MG63 (cell line): ENCODE data around the gene XRCC1. TPM values are rescaled to one million over a fixed set of nuclear protein-coding genes. Genes with fewer than 3 reads are reported as not detected.

Source experiments
- DNase-seq: peaks from one replicate; pipeline ENCODE4 v3.0.0-alpha.2; 2020
- H3K27me3 ChIP-seq: fragments of 250-450 bp; sonication (Bioruptor Pico); 2 replicates; pipeline ENCODE4 v1.5.1; 2020; ENCODE audit warnings: mild to moderate bottlenecking, moderate library complexity
- H3K36me3 ChIP-seq: fragments of 250-450 bp; sonication (Bioruptor Pico); 2 replicates; pipeline ENCODE4 v1.5.1; 2020; ENCODE audit warnings: mild to moderate bottlenecking, moderate library complexity
- H3K4me3 ChIP-seq: fragments of 250-450 bp; sonication (Bioruptor Pico); 2 replicates; pipeline ENCODE4 v1.5.1; 2020; ENCODE audit warnings: mild to moderate bottlenecking, moderate library complexity
- H3K9me3 ChIP-seq: fragments of 250-450 bp; sonication (Bioruptor Pico); 2 replicates; pipeline ENCODE4 v1.5.1; 2020; ENCODE audit warnings: mild to moderate bottlenecking, moderate library complexity
- total RNA-seq: library from RNA; depleted of rRNA; stranded (reverse); fragments of >200 nt; shearing (Covaris generic); gene quantifications from 2 replicates; pipeline ENCODE4 v1.2.3, GENCODE V29; 2014; ENCODE audit warnings: low replicate concordance; rRNA removed

The XRCC1 gene, protein sequence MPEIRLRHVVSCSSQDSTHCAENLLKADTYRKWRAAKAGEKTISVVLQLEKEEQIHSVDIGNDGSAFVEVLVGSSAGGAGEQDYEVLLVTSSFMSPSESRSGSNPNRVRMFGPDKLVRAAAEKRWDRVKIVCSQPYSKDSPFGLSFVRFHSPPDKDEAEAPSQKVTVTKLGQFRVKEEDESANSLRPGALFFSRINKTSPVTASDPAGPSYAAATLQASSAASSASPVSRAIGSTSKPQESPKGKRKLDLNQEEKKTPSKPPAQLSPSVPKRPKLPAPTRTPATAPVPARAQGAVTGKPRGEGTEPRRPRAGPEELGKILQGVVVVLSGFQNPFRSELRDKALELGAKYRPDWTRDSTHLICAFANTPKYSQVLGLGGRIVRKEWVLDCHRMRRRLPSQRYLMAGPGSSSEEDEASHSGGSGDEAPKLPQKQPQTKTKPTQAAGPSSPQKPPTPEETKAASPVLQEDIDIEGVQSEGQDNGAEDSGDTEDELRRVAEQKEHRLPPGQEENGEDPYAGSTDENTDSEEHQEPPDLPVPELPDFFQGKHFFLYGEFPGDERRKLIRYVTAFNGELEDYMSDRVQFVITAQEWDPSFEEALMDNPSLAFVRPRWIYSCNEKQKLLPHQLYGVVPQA
- 49.7 and 59.3 TPM in 2 replicates for total RNA-seq

DNA sequence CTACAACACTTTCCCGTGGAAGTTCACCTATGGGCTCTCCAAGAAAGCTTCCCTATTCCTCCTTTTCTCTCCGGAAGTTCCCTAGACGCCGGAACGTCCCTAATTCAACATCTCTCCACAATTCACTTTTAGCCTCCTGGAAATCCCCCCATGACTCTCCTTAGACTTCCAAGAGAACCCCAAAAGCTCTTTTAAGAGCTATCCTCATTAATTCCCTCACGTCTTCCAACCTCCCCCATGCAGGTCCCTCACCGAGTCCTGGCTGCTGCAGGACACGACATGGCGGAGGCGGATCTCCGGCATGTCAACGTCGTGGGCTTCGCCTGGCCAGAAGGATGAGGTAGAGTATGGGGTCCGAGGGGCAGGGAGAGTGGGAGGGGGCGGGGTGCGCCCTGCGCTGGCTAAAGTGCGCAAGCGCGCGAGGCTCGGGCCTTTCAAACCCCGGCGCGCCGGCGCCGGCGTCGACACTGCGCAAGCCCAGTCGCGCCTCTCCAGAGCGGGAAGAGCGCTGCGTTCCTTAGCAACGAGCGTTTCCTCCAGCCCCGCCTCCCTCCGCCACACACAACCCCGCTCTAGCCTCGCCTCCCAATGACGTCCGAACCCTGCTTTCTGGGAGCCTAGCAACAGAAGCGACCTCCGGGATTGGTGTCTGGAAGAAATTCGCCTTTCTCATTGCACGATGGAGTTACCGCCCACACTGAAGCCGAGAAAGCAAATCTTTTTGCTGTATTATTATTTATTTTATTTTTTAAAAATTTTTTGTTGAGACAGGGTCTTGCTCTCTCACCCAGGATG is at the start of gene XRCC1, which contains the start of gene PINLYP:
TSS of gene XRCC1 (minus strand) at position 372 of the 795 bp plus-strand sequence. CDS start at position 303, 69 bp downstream.
TSS of gene PINLYP (plus strand) at position 646 of the 795 bp plus-strand sequence. CDS start 1,391 bp downstream, outside the sequence.
- DNase-seq = peak; percentile 99
- Histone ChIP-seq H3K9me3 (no peaks in the 10 kb centered on the region), H3K36me3 (peaks cover 33% of the 10 kb centered on the region), H3K4me3 (peak within 1 kb of the TSS; percentile 96), H3K27me3 (no peaks in the 10 kb centered on the region)

DNA sequence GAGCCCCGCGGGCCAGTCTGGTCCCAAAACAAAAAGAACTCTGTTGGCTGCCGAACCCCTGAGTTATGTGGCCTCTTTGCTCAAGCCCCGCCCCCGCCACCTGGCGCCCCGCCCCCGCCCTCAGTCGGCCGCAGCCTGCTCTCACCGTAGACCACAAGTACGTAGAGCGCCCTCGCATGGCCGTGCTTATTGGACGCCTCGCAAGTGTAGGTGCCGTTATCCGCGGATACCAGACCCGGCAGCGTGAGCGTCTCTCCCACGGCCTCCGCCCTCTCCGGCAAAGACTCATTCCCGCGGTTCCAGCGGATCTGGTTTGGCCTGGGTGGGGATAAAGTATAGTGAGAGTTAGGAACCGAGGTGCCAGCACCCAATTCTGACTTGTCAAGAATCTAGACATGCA is 49.6 kb upstream of the XRCC1 start:
- no peaks in the 10 kb centered on the region for H3K36me3 ChIP-seq
- H3K27me3 ChIP-seq = no peaks in the 10 kb centered on the region; the same call in 1 of the 2 replicates
- no peaks in the 10 kb centered on the region for H3K9me3 ChIP-seq
- peak; percentile 43 for DNase-seq
- no peak overlapping the region for H3K4me3 ChIP-seq

DNA sequence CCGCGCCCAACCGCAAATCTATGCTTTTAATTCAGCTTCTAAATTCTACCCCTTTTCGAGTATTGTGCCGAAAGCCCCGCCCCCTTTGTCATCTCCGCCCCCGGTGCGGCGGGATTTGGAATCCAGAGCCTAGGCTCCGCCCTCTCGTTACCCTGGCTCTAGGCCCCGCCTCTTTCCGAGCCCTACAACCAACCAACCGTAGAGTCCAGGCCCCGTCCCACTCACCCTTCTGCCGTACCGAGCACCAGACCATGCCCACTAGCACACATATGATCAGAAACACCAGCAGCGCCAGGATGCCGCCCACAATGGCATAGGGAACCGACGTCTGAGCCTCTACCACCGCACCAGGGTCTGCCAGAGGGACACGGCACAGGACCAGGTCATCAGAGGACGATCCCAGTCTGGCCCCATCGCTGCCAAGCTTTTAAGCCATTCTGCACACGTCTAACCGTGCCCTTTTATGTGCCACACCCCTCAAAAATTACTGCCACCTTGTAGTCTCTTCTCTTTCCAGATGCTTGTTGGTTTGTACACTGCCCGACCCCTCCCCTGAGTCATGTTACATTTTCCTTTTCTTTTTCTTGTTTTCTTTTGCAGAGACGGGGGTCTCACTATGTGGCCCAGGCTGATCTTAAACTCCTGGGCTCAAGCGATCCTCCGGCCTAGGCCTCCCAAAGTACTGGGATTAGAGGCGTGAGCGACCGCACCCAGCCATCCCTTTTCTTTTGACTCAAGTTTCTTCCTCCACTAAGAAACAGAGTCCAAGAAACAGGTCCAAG is 48.8 kb upstream of the XRCC1 start:
- H3K4me3 ChIP-seq = no peak overlapping the region
- no peaks in the 10 kb centered on the region for H3K9me3 ChIP-seq
- DNase-seq = peak; percentile 40
- no peaks in the 10 kb centered on the region; the same call in 1 of the 2 replicates for H3K27me3 ChIP-seq
- H3K36me3 ChIP-seq = no peaks in the 10 kb centered on the region

DNA sequence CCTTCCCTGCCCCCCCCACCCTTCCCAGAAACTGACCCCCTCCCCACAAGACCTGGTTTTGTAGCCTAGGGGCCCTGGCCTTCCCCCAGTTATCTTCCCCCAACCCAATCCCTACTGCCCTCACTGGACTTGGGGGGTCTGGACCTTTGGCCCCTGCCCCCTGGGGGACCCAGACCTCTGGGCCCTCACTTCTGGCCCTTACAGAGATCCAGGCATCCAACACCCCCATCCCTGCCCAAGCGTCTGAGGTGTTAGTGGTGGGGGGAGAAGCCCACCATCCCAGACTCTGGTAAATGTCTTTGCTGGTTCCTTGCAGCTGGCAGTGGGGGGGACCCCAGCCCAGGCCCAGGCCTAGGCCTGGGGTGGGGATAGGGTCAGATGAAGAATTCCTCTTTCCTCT is 47.6 kb upstream of the XRCC1 start:
- no peak overlapping the region for H3K4me3 ChIP-seq
- DNase-seq = no peak
- H3K27me3 ChIP-seq = no peaks in the 10 kb centered on the region; the same call in 1 of the 2 replicates
- no peaks in the 10 kb centered on the region for H3K9me3 ChIP-seq
- no peaks in the 10 kb centered on the region for H3K36me3 ChIP-seq

DNA sequence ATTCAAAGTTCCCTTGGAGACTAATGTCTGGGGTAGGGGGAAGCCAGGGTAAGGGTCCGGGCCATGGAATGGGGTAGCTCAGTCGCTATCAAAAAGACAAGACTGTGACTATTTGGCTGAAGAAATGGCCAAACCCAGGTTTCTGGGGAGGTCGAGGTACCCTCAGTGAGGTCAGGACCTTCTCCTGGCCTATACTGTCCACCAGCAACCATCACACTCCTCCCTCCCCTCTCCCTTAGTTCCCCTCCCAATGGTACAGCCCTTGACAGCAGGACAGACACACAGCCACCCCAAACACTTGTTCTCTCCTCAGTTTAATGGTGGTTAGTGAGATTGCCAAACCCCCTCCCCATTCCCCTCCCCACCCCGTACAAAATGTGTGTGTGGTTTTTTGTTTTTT is 46.7 kb upstream of the XRCC1 start:
- H3K36me3 ChIP-seq = no peaks in the 10 kb centered on the region
- DNase-seq = no peak

DNA sequence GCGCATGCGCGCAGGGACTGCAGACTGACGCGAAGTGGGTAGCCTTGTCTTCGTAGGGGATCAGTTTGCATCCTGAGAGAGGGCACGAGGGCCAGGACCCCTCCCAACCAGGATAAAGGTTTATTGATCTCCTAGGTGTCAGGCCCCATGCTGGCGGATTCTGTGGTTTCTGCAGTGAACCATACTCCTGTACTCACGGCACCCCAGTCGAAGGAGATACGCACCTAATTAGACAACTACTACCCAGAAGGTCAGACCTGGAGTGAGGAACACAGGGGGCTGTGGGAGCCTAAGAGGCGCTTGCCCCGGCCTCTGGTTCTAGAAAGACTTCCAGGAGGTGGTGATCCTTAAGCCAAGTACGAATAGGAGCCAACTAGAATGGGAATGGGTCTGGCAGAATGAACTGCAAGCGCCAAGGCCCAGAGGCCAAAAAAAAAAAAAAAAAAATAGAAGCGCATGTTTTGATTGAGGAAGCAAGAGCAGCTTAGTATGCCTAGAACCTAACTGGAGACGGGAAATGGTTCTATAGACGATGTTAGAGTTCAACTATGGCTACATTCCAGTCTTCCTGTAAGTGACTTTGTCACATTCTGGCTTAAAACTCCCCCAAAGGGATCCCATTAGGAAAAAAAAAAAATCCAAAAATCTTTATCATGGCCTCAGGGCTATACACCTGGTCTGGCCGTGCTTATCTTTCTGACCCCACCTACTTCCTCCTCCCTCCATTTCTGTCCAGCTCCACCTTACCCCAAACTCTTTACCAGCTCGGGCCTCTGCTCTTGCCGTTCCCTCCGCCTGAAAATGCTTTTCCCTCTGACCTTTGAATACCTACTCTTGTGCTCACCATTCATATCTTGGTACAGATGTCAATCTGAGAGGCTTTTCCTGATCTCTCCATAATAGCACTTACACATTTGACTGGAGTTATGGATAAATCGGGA is 45.0 kb upstream of the XRCC1 start:
- Histone ChIP-seq H3K27me3 (no peaks in the 10 kb centered on the region), H3K36me3 (no peaks in the 10 kb centered on the region), H3K4me3 (peak overlapping the region; percentile 72), H3K9me3 (no peaks in the 10 kb centered on the region)
- no peak for DNase-seq

More for the DNA sequence above, 46.7 kb upstream of the XRCC1 start:
- Histone ChIP-seq H3K27me3 (no peaks in the 10 kb centered on the region; the same call in 1 of the 2 replicates), H3K9me3 (no peaks in the 10 kb centered on the region), H3K4me3 (no peak overlapping the region)

DNA sequence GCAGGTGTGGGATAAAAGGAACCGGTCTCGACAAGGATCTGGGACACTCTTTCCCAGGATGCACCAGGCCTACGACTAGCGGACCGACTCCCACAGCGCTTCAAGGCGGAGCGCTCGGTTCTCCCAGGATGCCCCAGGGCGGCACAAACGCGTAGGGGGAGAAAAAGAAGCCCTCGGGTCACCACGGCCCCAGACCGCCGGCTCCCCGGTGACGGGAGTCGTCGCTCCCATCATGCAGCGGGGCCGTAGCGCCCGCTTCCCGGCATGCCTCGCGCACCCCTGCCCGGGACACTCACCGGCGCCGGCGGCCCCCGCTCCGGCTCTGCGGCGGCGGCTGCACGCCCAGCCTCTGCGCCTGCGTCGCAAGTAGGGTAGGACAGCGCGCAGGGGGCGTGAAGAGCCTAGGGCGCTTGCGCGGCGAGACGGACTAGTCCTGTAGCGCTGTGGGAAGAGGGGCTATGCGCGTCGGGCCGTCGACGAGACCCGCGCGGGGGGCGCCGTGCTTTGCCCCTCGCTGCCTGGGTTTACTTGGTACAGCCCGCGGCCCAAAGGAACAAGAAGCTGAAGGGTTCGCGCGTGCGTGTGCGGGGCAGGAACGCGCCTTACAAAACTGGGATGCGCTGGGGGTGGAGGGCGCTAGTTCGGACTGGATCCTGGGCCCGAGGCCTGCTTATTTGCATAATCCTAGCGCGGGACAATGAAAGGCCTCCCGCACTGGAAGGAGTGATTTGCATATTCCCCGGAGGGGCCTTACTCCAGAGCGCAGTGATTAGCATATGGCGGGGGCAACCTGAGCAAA is 44.1 kb upstream of the XRCC1 start, which contains the start of gene ZNF428:
TSS of gene ZNF428 (minus strand) at position 368 of the 799 bp plus-strand sequence. CDS start 5,325 bp downstream, outside the sequence.
- Histone ChIP-seq H3K27me3 (no peaks in the 10 kb centered on the region), H3K4me3 (peak within 1 kb of the TSS; percentile 72), H3K9me3 (no peaks in the 10 kb centered on the region), H3K36me3 (no peaks in the 10 kb centered on the region; the same call in 1 of the 2 replicates)
- peak; percentile 90 for DNase-seq

DNA sequence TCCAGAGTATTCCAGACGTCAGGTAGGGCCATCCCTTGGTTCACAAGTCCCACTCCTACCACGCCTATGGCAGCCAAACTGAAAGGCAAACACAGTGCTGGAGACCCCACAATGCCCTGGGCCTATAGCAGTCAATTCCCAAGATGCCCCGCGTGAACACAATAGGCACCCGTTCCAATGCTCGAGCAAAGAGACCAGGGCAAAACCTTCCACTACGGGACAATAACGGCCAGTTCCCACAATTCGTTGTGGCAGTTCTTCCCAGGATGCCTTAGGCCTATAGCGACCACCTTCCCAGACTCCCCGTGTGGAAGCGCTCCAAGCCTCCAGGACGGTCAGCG is 43.6 kb upstream of the XRCC1 start:
- H3K36me3 ChIP-seq = peaks cover 3% of the 10 kb centered on the region; the same call in 1 of the 2 replicates
- H3K9me3 ChIP-seq = no peaks in the 10 kb centered on the region
- no peaks in the 10 kb centered on the region for H3K27me3 ChIP-seq
- peak; percentile 50 for DNase-seq
- H3K4me3 ChIP-seq = peak overlapping the region; percentile 72

DNA sequence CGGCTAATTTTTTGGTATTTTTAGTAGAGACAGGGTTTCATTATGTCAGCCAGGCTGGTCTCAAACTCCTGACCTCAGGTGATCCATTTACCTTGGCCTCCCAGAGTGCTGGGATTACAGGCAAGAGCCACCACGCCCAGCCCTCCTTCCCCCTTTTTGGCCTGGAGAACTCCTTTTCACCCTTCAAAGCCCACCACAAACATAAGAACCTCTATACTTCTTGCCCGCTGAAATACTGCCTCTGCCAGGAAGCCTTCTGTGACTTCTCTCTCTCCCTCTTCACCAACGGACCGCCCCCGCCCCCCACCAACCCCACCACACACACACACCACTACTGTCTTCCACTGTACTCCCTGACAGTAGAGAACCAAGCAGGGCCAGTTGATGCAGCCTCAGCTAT is 41.6 kb upstream of the XRCC1 start:
- Histone ChIP-seq H3K36me3 (peaks cover 18% of the 10 kb centered on the region), H3K9me3 (no peaks in the 10 kb centered on the region), H3K4me3 (no peak overlapping the region), H3K27me3 (no peaks in the 10 kb centered on the region)
- no peak for DNase-seq

DNA sequence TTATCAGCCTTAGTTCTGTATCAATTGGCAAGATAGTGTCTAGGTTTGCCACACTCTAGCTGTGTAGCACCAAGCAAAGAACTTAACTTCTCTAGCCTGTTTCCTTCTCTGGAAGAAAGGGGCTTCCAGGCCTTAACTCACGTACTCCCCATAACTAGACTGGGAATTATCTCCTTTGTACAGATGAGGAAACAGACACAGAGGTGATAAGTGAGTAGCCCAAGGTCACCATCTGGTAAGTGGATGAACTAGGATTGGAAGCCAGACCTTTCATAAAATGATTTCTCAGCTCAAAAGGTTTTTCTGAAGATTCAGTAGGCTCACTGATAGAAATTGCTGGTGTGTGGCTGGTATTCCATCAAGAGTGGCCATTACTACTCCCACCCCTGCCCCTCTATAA is 41.0 kb upstream of the XRCC1 start:
- no peak for DNase-seq
- no peaks in the 10 kb centered on the region for H3K9me3 ChIP-seq
- no peak overlapping the region for H3K4me3 ChIP-seq
- H3K27me3 ChIP-seq = no peaks in the 10 kb centered on the region
- H3K36me3 ChIP-seq = peaks cover 23% of the 10 kb centered on the region

DNA sequence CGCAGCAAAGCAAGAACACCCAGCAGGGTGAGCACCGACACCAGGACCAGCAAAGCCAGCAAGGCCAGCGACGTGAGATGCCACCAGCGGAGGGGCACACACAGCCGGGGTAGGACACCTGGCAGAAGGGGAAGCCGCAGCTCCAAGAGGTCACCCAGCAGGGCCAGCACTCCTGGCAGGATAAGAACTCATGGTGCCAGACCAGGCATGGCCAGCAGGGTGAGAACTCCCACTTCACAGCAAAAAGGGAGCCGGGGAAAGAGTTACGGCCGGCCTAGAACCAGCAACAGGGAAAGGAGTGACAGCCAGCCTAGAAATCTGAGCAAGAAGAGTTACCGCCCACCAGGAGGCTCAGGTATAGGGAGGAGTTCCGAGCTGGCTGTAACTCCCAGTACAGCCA is 37.0 kb upstream of the XRCC1 start:
- DNase-seq = no peak
- no peak overlapping the region for H3K4me3 ChIP-seq
- H3K9me3 ChIP-seq = no peaks in the 10 kb centered on the region
- H3K36me3 ChIP-seq = peaks cover 31% of the 10 kb centered on the region
- no peaks in the 10 kb centered on the region for H3K27me3 ChIP-seq

DNA sequence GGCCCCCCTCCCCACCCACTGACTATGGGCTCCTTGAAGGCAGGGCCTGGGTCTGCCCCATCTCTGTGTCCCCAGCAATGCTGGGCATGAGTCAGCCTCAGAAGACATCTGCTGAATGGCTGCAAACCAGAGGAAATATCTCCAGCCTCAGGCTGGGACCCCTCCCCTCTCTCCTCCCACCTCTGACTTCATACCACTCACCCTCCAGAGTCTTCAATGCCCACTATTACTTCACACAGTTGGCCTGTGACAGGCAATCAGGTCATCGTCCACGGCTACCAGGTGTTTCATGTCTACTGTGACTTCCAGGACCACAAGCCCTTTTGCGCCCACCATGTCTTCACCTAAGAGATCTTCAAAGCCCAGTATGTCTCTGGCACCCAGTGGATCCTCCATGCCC is 36.5 kb upstream of the XRCC1 start, which contains the start of gene SRRM5:
TSS of gene SRRM5 (plus strand) at position 301 of the 400 bp plus-strand sequence. CDS start at position 335, 34 bp downstream.
- no peak for DNase-seq
- H3K9me3 ChIP-seq = no peaks in the 10 kb centered on the region
- peaks cover 31% of the 10 kb centered on the region for H3K36me3 ChIP-seq
- no peaks in the 10 kb centered on the region for H3K27me3 ChIP-seq
- no peak within 1 kb of the TSS for H3K4me3 ChIP-seq

DNA sequence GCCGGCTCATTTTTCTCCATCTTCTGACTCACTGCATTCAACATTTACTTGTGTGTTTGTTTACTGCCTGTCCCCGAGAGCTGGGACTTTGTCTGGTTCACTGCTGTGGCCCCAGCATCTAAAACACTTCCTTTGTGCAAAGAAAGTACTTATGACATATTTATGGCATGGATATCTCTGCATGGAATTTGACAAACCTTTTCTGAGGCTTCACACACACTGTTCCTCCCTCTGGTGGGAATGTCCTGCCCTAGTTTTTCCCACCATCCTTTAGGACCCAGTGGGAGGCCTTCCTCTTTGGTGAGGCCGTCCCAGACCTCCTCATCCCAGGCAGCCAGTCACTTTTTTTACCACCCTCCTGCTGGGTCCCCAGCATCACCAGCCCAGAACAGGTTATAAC is 35.2 kb upstream of the XRCC1 start:
- Histone ChIP-seq H3K4me3 (no peak overlapping the region), H3K36me3 (peaks cover 31% of the 10 kb centered on the region), H3K9me3 (no peaks in the 10 kb centered on the region), H3K27me3 (no peaks in the 10 kb centered on the region)
- DNase-seq = no peak

DNA sequence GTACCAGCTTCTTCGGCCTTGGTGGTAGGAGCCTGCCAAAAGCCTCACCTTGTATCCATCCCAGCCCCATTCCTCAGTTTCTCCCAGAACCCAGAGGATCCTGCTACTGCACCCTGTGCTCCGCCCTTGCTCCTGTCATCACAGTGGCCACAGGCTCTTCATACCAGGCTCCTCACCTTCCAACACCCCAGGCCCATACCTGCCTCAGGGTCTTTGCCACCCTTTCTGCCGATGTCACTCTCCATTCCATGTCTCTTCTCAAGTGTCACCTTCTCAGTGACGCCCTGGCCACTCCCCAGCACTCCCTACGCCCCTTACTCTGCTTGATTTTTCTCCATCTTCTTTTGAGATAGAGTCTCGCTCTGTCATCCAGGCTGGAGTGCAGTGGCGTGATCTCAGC is 34.5 kb upstream of the XRCC1 start:
- no peak for DNase-seq
- no peaks in the 10 kb centered on the region for H3K27me3 ChIP-seq

More for the DNA sequence above, 34.5 kb upstream of the XRCC1 start:
- H3K9me3 ChIP-seq = no peaks in the 10 kb centered on the region
- peaks cover 31% of the 10 kb centered on the region for H3K36me3 ChIP-seq
- H3K4me3 ChIP-seq = no peak overlapping the region
